GM13976 (cell line): Measurements from ENCODE around the gene CLCA1.

Source experiments
- DNase-seq: peaks from one replicate; pipeline ENCODE4 v3.0.0; 2012; ENCODE audit warnings: low spot score
- in situ Hi-C: fragments of 300-500 bp; cut with MboI; formaldehyde crosslinking; loops from one replicate; pipeline ENCODE4 v1.12.0; 2022; ENCODE audit warnings: low sequenced_read_pairs, mixed read lengths, inconsistent platforms; ENCODE audit not compliant: unreplicated experiment
- TF ChIP-seq, protein P1 (sequence below): IDR thresholded peaks from 2 replicates; pipeline ENCODE4 v1.5.1; 2012; ENCODE audit warnings: borderline replicate concordance, mild to moderate bottlenecking; ENCODE audit not compliant: insufficient read depth; ENCODE audit errors: extremely low read depth, missing control alignments, control extremely low read depth

Gene CLCA1

DNA sequence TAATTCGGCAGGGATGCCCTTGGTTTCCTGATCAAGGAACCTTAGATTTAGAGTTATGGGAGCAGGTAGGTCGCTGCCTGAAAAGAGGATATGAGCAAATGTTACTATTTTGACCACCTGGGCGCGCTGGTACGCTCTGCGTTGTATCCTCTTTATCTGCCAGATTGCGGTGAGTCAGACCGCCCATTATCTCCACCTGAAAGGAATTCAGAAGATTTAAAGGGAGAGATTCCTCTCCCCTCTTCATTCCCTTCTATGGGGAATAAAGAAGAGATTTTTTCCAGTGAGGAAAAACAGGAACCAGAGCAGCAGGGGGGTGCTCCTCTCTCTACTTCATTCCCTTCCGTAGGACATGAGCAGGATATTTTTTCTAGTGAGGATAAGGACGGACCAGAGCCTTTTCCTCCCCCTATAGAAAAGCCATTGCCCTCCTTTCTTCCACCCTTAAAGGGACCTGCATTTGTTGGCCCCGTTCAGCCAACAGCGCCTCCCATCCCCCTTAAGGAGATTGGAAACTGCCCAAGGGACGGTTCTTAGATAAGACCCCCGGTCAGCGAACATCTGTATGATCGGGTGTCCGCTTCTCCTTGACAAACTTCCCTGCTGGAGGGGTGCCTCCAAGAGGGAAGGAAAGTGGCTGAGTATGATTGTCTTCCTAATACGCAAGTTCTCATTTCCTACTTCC, 34.1 kb downstream of the CLCA1 start:
- no peak for DNase-seq
- in situ Hi-C loops: no loop called here
- TF ChIP-seq, protein P1, sequence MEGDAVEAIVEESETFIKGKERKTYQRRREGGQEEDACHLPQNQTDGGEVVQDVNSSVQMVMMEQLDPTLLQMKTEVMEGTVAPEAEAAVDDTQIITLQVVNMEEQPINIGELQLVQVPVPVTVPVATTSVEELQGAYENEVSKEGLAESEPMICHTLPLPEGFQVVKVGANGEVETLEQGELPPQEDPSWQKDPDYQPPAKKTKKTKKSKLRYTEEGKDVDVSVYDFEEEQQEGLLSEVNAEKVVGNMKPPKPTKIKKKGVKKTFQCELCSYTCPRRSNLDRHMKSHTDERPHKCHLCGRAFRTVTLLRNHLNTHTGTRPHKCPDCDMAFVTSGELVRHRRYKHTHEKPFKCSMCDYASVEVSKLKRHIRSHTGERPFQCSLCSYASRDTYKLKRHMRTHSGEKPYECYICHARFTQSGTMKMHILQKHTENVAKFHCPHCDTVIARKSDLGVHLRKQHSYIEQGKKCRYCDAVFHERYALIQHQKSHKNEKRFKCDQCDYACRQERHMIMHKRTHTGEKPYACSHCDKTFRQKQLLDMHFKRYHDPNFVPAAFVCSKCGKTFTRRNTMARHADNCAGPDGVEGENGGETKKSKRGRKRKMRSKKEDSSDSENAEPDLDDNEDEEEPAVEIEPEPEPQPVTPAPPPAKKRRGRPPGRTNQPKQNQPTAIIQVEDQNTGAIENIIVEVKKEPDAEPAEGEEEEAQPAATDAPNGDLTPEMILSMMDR: no peak

DNA sequence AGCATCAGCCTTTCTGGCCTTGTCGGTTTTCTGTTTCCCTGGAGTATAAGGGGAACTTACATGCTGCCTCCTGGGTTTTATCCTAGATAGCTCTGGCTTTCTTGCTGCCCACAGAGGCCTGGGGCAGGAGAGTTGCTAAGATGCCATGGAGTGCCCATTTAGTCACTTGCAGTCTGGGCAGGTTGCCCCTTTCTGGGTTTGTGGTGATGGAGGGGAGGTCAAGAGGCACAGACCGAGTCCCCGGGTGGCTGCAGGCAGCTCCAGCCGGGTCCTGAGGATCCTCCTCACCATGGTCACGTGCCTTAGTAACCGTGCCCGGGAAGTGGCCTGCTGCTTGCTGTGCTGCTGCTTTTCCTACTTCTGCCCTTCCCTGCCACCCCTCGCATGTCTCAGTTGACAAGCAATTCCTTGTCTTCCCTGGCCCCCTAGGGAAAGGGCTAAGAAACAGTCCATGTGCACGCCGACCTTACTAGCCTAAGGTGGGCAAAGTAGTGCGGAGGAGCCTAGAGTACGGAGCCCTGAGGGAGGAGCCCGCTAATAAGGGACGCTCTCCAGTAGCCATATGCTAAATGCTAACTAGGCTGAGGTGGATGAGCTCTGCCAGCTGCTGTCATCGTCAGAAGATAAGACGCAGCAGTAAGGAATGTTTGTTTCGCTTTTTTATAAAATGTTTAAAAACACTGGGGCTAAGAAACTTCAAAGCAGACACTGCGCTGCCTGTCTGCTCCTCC, 34.8 kb downstream of the CLCA1 start:
- in situ Hi-C loops: no loop called here
- no peak for DNase-seq
- TF ChIP-seq, protein P1: no peak

DNA sequence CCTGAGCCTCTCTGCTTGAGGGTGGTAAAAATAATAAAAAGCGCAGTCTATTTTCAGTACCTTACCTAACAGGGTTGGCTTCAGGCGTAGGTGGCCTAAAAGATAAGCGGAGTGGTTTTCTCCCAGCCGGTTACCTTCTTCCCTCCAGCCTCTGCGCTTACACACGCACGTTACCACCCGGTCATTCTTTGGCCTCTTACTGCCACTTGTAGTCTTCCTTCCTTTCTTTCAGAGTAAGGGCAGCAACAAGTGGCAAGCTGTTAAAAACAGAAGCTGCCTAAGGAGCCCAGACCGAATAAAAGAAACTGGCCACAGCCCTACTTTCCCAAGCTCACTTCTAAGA, 35.4 kb downstream of the CLCA1 start:
- no peak for DNase-seq
- in situ Hi-C loops: no loop called here
- TF ChIP-seq, protein P1: no peak

DNA sequence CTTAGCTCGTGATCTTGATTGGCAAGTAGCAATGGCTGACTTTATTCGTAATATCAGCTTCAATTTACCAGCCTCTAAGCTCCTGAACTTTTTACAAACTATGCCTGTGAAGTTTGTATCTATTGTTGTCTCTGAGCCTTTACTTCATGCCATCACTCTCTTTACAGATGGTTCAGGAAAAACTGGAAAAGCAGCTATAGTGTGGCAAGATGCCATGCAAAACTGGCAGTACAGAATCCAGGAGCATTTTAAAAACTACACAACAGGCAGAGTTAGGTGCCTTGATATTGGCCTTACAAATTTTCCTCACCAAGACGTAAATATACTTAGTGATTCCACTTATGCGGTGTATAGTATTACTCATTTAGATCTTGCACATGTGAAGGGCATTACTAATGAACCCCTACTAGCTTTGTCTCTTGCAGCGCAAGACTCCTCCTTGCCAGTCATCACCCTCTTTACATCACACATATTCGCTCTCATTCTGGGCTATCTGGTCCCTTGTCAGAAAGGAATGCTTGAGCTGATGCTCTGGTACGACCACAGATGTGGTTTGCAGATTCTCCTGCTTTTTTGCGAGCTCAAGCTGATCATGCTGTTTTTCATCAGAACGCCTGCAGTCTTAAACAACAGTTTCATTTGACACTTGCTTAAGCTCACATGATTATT, 36.3 kb downstream of the CLCA1 start:
- TF ChIP-seq, protein P1: no peak
- DNase-seq: no peak
- in situ Hi-C loops: no loop called here

DNA sequence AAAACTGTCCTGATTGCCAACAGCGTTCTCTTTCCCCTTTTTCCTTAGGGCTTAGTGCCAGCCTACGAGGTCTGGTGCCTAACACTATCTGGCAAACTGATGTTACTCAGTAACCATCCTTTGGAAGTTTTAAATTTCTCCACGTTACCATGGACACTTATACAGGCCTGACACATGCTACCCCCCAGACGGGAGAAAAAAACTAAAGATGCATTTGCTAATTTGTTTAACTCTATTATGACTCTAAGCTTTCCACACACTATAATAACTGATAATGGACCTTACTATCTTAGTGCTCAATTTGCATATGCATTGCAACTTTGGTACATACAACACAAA, 36.8 kb downstream of the CLCA1 start:
- no peak for DNase-seq
- in situ Hi-C loops: no loop called here
- TF ChIP-seq, protein P1: no peak

DNA sequence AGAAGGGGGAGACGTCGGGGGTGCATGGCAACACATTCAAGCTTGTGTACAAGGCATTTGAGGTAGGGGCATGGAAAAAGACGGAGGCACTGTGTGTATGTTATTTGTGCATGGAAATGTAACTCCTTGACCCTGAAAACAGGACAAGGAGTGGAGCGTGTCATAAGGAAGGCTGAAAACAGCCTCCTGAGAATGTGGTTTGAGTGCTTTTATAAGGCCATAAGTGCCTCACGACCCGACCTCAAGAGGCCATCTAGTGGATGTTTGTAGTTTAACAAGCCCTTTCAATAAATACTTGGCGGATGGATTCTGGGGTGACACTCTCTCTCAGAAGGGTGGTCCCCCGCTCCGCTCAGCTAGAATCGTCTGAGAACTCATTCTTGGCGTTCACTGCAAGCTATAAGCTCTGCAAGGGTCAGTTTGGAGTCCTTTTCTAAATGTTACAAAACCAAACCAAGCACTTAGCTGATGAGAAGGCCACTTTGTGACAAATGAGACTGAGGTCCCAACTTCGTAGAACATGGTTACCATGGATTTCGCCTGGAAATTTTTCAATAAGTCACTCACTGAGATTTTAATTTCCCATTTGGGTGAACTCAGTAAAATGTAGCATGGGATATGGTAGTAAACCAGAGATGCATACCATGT, 39.3 kb downstream of the CLCA1 start:
- no peak for DNase-seq
- in situ Hi-C loops: no loop called here
- TF ChIP-seq, protein P1: no peak
